ENCODE data around the gene RPS6KA2. TPM values are rescaled to one million over a fixed set of nuclear protein-coding genes. Genes with fewer than 3 reads are reported as not detected.
"Not testable (repeated sequence)": the region's sequence is repeated elsewhere in the genome, so short reads cannot be mapped to it uniquely, and the experiment has no call there.

RPS6KA2 gene
- total RNA-seq, 1 experiment from 2014 or later, result 18.5 TPM

DNA sequence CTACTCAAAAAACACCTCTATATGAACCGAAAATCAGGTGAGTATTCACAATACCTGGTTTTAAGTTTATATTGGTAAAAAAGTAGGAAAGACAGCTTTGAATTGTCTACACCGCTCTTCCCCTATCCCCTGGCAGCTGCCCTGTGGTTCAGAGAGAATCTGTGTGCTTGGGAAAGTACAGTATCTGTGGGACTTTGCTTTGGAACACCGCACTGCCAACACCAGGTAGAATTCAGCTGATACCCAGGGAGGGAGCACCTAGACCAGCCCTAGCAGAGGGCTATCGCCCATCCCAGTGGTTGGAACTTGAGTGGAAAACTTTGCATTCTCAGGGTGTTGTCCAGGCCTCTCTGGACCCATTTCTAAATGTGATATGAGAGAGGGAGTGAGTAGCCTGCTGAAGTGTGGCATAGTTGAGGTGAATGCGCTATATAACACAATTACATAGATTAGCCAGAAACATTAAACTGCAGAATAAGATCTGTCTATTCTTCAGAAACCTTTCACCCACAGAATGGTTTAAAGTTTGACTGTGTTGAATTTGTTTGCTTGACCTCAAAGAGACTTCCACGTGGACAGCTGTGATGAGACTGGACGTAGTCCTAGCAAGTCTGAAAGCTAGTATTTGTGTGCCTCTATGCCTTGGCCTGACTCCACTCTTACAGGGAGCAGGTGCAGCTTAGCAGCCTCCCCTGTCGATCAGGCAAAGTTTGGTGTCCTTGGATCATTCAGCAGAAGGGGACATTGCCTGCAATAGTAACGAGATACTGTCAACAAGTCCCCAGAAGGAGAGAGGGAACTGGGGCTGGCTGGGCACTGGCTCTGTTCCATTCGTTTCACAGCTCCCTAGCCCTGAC, 232.8 kb downstream of the RPS6KA2 start:
- H3K9me3 ChIP-seq (ENCODE audit: insufficient read depth, low read depth), result no peaks in the 10 kb centered on the region
- no peak for DNase-seq
- H3K27me3 ChIP-seq (ENCODE audit: insufficient read depth, low read depth), result peaks cover 11% of the 10 kb centered on the region; the same call in 1 of the 2 replicates
- no peaks in the 10 kb centered on the region for H3K9me2 ChIP-seq (ENCODE audit: insufficient read depth)
- CTCF ChIA-PET, result no interaction called here
- no peak overlapping the region for H3K27ac ChIP-seq
- POLR2A ChIA-PET (ENCODE audit: unreplicated experiment), result no interaction called here
- H3F3A ChIP-seq (ENCODE audit: insufficient read depth, low read depth), result no peaks in the 10 kb centered on the region
- H3K4me1 ChIP-seq (replicated peaks; ENCODE audit: insufficient read depth), result no peaks in the 10 kb centered on the region
- no peaks in the 10 kb centered on the region for H3K36me3 ChIP-seq (ENCODE audit: low read depth)
- intact Hi-C loops (cut with micrococcal nuclease; ENCODE audit: unreplicated experiment), result no loop called here
- TF ChIP-seq, protein P1, sequence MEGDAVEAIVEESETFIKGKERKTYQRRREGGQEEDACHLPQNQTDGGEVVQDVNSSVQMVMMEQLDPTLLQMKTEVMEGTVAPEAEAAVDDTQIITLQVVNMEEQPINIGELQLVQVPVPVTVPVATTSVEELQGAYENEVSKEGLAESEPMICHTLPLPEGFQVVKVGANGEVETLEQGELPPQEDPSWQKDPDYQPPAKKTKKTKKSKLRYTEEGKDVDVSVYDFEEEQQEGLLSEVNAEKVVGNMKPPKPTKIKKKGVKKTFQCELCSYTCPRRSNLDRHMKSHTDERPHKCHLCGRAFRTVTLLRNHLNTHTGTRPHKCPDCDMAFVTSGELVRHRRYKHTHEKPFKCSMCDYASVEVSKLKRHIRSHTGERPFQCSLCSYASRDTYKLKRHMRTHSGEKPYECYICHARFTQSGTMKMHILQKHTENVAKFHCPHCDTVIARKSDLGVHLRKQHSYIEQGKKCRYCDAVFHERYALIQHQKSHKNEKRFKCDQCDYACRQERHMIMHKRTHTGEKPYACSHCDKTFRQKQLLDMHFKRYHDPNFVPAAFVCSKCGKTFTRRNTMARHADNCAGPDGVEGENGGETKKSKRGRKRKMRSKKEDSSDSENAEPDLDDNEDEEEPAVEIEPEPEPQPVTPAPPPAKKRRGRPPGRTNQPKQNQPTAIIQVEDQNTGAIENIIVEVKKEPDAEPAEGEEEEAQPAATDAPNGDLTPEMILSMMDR (conservative IDR thresholded peaks at IDR 0.05), result no peak
- TF ChIP-seq EZH2 (IDR thresholded peaks at IDR 0.05; ENCODE audit: low read depth), result no peak
- no peak overlapping the region for H2AFZ ChIP-seq
- H3K4me2 ChIP-seq, result no peak overlapping the region
- no peaks in the 10 kb centered on the region for H4K20me1 ChIP-seq (ENCODE audit: insufficient read depth)
- H3K79me2 ChIP-seq (ENCODE audit: low read depth), result no peaks in the 10 kb centered on the region
- H3K4me3 ChIP-seq, result no peak overlapping the region
- BruUV-seq (replicated peaks), result no TSS peak

DNA sequence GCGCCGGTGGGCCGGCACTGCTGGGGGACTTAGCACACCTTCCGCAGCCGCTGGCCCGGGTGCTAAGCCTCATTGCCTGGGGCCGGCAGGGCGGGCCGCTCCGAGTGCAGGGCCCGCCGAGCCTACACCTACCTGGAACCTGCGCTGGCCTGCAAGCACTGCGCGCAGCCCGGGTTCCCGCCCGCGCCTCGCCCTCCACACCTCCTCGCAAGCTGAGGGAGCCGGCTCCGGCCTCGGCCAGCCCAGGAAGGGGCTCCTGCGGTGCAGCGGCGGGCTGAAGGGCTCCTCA, 233.6 kb downstream of the RPS6KA2 start:
- Histone ChIP-seq H2AFZ (no peak overlapping the region), H3K9me2 (ENCODE audit: insufficient read depth) (no peaks in the 10 kb centered on the region), H3K9me3 (ENCODE audit: insufficient read depth, low read depth) (no peaks in the 10 kb centered on the region), H3F3A (ENCODE audit: insufficient read depth, low read depth) (no peaks in the 10 kb centered on the region), H3K4me3 (no peak overlapping the region), H3K79me2 (ENCODE audit: low read depth) (no peaks in the 10 kb centered on the region), H3K27me3 (ENCODE audit: insufficient read depth, low read depth) (peaks cover 11% of the 10 kb centered on the region; the same call in 1 of the 2 replicates), H3K4me1 (replicated peaks; ENCODE audit: insufficient read depth) (no peaks in the 10 kb centered on the region), H3K27ac (no peak overlapping the region), H3K4me2 (no peak overlapping the region), H3K36me3 (ENCODE audit: low read depth) (no peaks in the 10 kb centered on the region), H4K20me1 (ENCODE audit: insufficient read depth) (no peaks in the 10 kb centered on the region)
- ChIA-PET POLR2A (ENCODE audit: unreplicated experiment) (no interaction called here), CTCF (interaction anchor here (0.6 kb wide), 1 partner anchor 51 kb away, joined by 3 read pairs; the partner anchor contains the start of gene SFT2D1)
- TF ChIP-seq EZH2 (IDR thresholded peaks at IDR 0.05; ENCODE audit: low read depth), result no peak
- TF ChIP-seq, protein P1 (conservative IDR thresholded peaks at IDR 0.05), result no peak
- intact Hi-C loops (cut with micrococcal nuclease; ENCODE audit: unreplicated experiment), result no loop called here
- BruUV-seq (replicated peaks), result no TSS peak
- DNase-seq, result no peak

DNA sequence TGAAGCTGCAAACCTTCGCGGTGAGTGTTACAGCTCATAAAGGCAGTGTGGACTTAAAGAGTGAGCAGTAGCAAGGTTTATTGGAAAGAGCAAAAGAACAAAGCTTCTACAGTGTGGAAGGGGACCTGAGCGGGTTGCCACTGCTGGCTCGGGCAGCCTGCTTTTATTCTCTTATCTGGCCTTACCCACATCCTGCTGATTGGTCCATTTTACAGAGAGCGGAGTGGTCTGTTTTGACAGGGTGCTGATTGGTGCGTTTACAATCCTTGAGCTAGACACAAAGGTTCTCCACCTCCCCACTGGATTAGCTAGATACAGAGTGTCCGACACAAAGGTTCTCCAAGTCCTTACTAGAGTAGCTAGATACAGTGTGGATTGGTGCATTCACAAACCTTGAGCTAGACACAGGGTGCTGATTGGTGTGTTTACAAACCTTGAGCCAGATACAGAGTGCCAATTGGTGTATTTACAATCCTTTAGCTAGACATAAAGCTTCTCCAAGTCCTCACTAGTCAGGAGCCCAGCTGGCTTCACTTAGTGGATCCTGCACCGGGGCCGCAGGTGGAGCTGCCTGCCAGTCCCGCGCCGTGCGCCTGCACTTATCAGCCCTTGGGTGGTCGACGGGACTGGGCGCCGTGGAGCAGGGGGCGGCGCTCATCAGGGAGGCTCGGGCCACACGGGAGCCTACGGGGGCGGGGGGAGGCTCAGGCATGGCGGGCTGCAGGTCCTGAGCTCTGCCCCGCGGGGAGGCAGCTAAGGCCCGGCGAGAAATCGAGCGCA, 234.1 kb downstream of the RPS6KA2 start:
- H3K4me1 ChIP-seq (replicated peaks; ENCODE audit: insufficient read depth); H3K9me2 ChIP-seq (ENCODE audit: insufficient read depth); H3K4me2 ChIP-seq; DNase-seq; H3K79me2 ChIP-seq (ENCODE audit: low read depth); H2AFZ ChIP-seq; H3K27ac ChIP-seq; H3F3A ChIP-seq (ENCODE audit: insufficient read depth, low read depth); intact Hi-C loops (cut with micrococcal nuclease; ENCODE audit: unreplicated experiment); POLR2A ChIA-PET (ENCODE audit: unreplicated experiment); H3K9me3 ChIP-seq (ENCODE audit: insufficient read depth, low read depth); H3K4me3 ChIP-seq; H4K20me1 ChIP-seq (ENCODE audit: insufficient read depth); BruUV-seq (replicated peaks); H3K36me3 ChIP-seq (ENCODE audit: low read depth): not testable (repeated sequence)
- peaks cover 11% of the 10 kb centered on the region; the same call in 1 of the 2 replicates for H3K27me3 ChIP-seq (ENCODE audit: insufficient read depth, low read depth)
- CTCF ChIA-PET, result interaction anchor here (0.6 kb wide), 1 partner anchor 50 kb away, joined by 3 read pairs; the partner anchor contains the start of gene SFT2D1
